GM12878 (cell line): ENCODE data around the gene ZIC1. TPM values are rescaled to one million over a fixed set of nuclear protein-coding genes. Genes with fewer than 3 reads are reported as not detected.

ENCODE experiments used
- ATAC-seq: fragments of 200-7000 bp; cut with Tn5 transposase; 3 replicates; pipeline ENCODE4 v1.9.1; 2020; ENCODE audit warnings: mild to moderate bottlenecking, moderate library complexity
- BruUV-seq: library from RNA; stranded (reverse); fragments of 400-500 nt; replicated peaks from 2 replicates; lab custom pipeline; 2021; lab: Mats Ljungman, UMichigan
- CTCF ChIA-PET: fragments of 300-600 bp; sonication (Branson Sonifier 250); formaldehyde crosslinking; extraction: SDS; loops from one replicate; lab custom pipeline; 2021; ENCODE audit warnings: inconsistent platforms; lab: Yijun Ruan, JAX
- POLR2A ChIA-PET: fragments of 350-600 bp; formaldehyde crosslinking; extraction: SDS; loops from one replicate; lab custom pipeline; 2021; ENCODE audit warnings: inconsistent platforms; lab: Charles Lee
- RAD21 ChIA-PET: fragments of 300-600 bp; sonication (Branson Sonifier 250); formaldehyde crosslinking; loops from one replicate; lab custom pipeline; 2023; ENCODE audit warnings: antibody characterized with exemption; ENCODE audit not compliant: unreplicated experiment; lab: Charles Lee
- SMC1A ChIA-PET: fragments of 300-600 bp; sonication (Branson Sonifier 250); formaldehyde crosslinking; loops from one replicate; lab custom pipeline; 2023; ENCODE audit not compliant: unreplicated experiment, uncharacterized antibody; lab: Charles Lee
- DNase-seq: peaks from one replicate; pipeline ENCODE4 v3.0.0-alpha.2; 2011; ENCODE audit warnings: low read depth, low spot score
- FAIRE-seq: peaks from 3 replicates; lab custom pipeline; 2011; peaks lifted over from hg19 to GRCh38; lab: Jason Lieb, UNC
- H2AFZ ChIP-seq: 2 replicates; pipeline ENCODE4 v1.6.0; 2011; ENCODE audit warnings: low read depth, low read length, control low read depth; ENCODE audit not compliant: control insufficient read depth
- H3K27ac ChIP-seq: 2 replicates; pipeline ENCODE4 v1.5.1; 2011; ENCODE audit warnings: control low read depth; ENCODE audit not compliant: control insufficient read depth, insufficient read depth
- H3K27me3 ChIP-seq, 2 experiments: replicated peaks in 1 of 2; 2 replicates each; pipeline versions ENCODE4 v1.6.0 to v1.6.1; 2011; ENCODE audit warnings: low read length in 1 of 2; ENCODE audit not compliant: control insufficient read depth in 2 of 2, insufficient read depth in 2 of 2
- H3K36me3 ChIP-seq, 2 experiments: 2 replicates each; pipeline ENCODE4 v1.5.1; 2011; ENCODE audit warnings: low read length in 1 of 2; ENCODE audit not compliant: control insufficient read depth in 2 of 2, insufficient read depth in 2 of 2
- H3K4me1 ChIP-seq: 2 replicates; pipeline ENCODE4 v1.6.1; 2011; ENCODE audit warnings: mild to moderate bottlenecking, low read length, moderate library complexity, mixed read lengths; ENCODE audit not compliant: control insufficient read depth, insufficient read depth
- H3K4me2 ChIP-seq: 2 replicates; pipeline ENCODE4 v1.6.0; 2011; ENCODE audit warnings: control low read depth; ENCODE audit not compliant: control insufficient read depth, insufficient read depth
- H3K4me3 ChIP-seq: fragments of 200-600 bp; sonication (generic); 2 replicates; pipeline ENCODE4 v1.5.1; 2016
- H3K79me2 ChIP-seq: 2 replicates; pipeline ENCODE4 v1.6.0; 2011; ENCODE audit warnings: low read length; ENCODE audit not compliant: control insufficient read depth, insufficient read depth
- H3K9ac ChIP-seq: 2 replicates; pipeline ENCODE4 v1.8.0; 2011; ENCODE audit warnings: low read length, control low read depth, mixed read lengths; ENCODE audit not compliant: control insufficient read depth, insufficient read depth
- H3K9me3 ChIP-seq: replicated peaks from 3 replicates; pipeline ENCODE4 v1.5.1; 2011; ENCODE audit warnings: mild to moderate bottlenecking, low read length; ENCODE audit not compliant: control insufficient read depth, insufficient read depth
- H4K20me1 ChIP-seq: 2 replicates; pipeline ENCODE4 v1.6.0; 2011; ENCODE audit not compliant: control insufficient read depth, insufficient read depth
- ATF3 ChIP-seq: IDR thresholded peaks from 2 replicates; pipeline ENCODE4 v1.6.1; 2011; ENCODE audit warnings: low read depth, mild to moderate bottlenecking, low read length, moderate library complexity, borderline replicate concordance; ENCODE audit errors: extremely low read depth
- BCL3 ChIP-seq: IDR thresholded peaks from 2 replicates; pipeline ENCODE4 v1.6.1; 2011; ENCODE audit warnings: borderline replicate concordance, low read depth, mild to moderate bottlenecking, moderate library complexity, low read length; ENCODE audit not compliant: insufficient read depth, poor library complexity, severe bottlenecking
- CEBPB ChIP-seq, 2 experiments: fragments of 150-350 bp in 1 of 2; IDR thresholded peaks; 2 replicates each; pipeline ENCODE4 v1.6.1; 2012 to 2014; ENCODE audit warnings: low read depth in 2 of 2, low read length in 2 of 2, borderline replicate concordance in 1 of 2, inconsistent platforms in 1 of 2
- CREM ChIP-seq: IDR thresholded peaks from 2 replicates; pipeline ENCODE4 v1.6.1; 2014; ENCODE audit warnings: antibody characterized with exemption, low read depth
- E2F8 ChIP-seq: fragments of 450-650 bp; IDR thresholded peaks from 2 replicates; pipeline ENCODE4 v1.6.1; 2018; ENCODE audit warnings: mild to moderate bottlenecking, low read depth, moderate library complexity; ENCODE audit not compliant: partially characterized antibody
- ESRRA ChIP-seq: IDR thresholded peaks from 2 replicates; pipeline ENCODE4 v1.6.1; 2012; ENCODE audit warnings: mild to moderate bottlenecking, low read length, improper control_type of control experiment
- FOS ChIP-seq: IDR thresholded peaks from 3 replicates; pipeline ENCODE4 v1.6.1; 2011; ENCODE audit warnings: borderline replicate concordance; ENCODE audit not compliant: insufficient read length; ENCODE audit errors: extremely low read depth
- IRF3 ChIP-seq: fragments of 450-650 bp; IDR thresholded peaks from 2 replicates; pipeline ENCODE4 v1.6.1; 2014; ENCODE audit warnings: mild to moderate bottlenecking
- POLR2AphosphoS2 ChIP-seq: IDR thresholded peaks from 2 replicates; pipeline ENCODE4 v1.6.1; 2011; ENCODE audit warnings: low read depth, mild to moderate bottlenecking, low read length, improper control_type of control experiment, moderate library complexity
- POLR2AphosphoS5 ChIP-seq: IDR thresholded peaks from 2 replicates; pipeline ENCODE4 v1.6.1; 2011; ENCODE audit warnings: mild to moderate bottlenecking, low read length, inconsistent platforms
- RELA ChIP-seq: fragments of 450-650 bp; IDR thresholded peaks from 2 replicates; pipeline ENCODE4 v1.8.0; 2014; ENCODE audit warnings: borderline replicate concordance; ENCODE audit not compliant: partially characterized antibody
- SIX5 ChIP-seq: IDR thresholded peaks from 2 replicates; pipeline ENCODE4 v1.6.1; 2011; ENCODE audit warnings: mild to moderate bottlenecking, low read depth, low read length, moderate library complexity; ENCODE audit not compliant: severe bottlenecking
- SP1 ChIP-seq: IDR thresholded peaks from one replicate; pipeline ENCODE4 v1.6.1; 2011; ENCODE audit warnings: low read depth, low read length
- TBL1XR1 ChIP-seq: IDR thresholded peaks from 2 replicates; pipeline ENCODE4 v1.6.1; 2012; ENCODE audit warnings: low read depth, low read length, improper control_type of control experiment
- TCF7 ChIP-seq: IDR thresholded peaks from 2 replicates; pipeline ENCODE4 v1.6.1; 2014; ENCODE audit warnings: antibody characterized with exemption, borderline replicate concordance
- YBX1 ChIP-seq: fragments of 450-650 bp; IDR thresholded peaks from 2 replicates; pipeline ENCODE4 v1.6.1; 2016; ENCODE audit warnings: antibody characterized with exemption
- ZNF207 ChIP-seq: fragments of 450-650 bp; IDR thresholded peaks from 2 replicates; pipeline ENCODE4 v1.6.1; 2014; ENCODE audit warnings: antibody characterized with exemption, mild to moderate bottlenecking, borderline replicate concordance
- ZSCAN29 ChIP-seq: fragments of 450-650 bp; IDR thresholded peaks from 2 replicates; pipeline ENCODE4 v1.6.1; 2017; ENCODE audit warnings: mild to moderate bottlenecking, moderate library complexity
- WGBS: methylation state at CpG from one replicate; pipeline ENCODE4 v1.1.6; 2016; ENCODE audit warnings: low lambda C conversion rate; ENCODE audit not compliant: insufficient replicate concordance, insufficient coverage; ENCODE audit errors: missing lambda C conversion rate; 5-methylcytosine and 5-hydroxymethylcytosine counted together
- in situ Hi-C: fragments of 300-500 bp; cut with MboI; formaldehyde crosslinking; loops from 9 replicates; pipeline ENCODE4 v1.14.3; 2018; ENCODE audit warnings: mixed read lengths
- intact Hi-C: fragments of 100-400 bp; cut with micrococcal nuclease; formaldehyde crosslinking; loops from one replicate; pipeline ENCODE4 v1.14.2; 2022; ENCODE audit not compliant: unreplicated experiment
- polyA plus RNA-seq, 11 experiments: library from polyadenylated mRNA; depleted of rRNA in 4 of 11; unstranded in 6 of 11; stranded (reverse) in 5 of 11; fragments of >200 nt; fragmentation: Nextera tagmentation in 4 of 11; fragmentation: Illumina TruSeq in 1 of 11; extraction: Ambion mirVana in 4 of 11; extraction: Trizol in 1 of 11; gene quantifications; 1 replicate in 1 of 11; 2 replicates in 10 of 11; pipeline versions ENCODE4 v1.2.1 to v1.2.3, GENCODE V29; 2011 to 2016; ENCODE audit warnings: inconsistent platforms in 2 of 11, missing spikeins in 2 of 11, low read depth in 1 of 11
- total RNA-seq, 4 experiments: library from RNA; depleted of rRNA in 3 of 4; stranded (reverse); fragments of >200 nt in 3 of 4; fragmentation: Illumina TruSeq in 1 of 4; extraction: Trizol in 1 of 4; gene quantifications; 2 replicates each; pipeline versions ENCODE4 v1.2.1 to v1.2.3, GENCODE V29; 2013 to 2021

Gene ZIC1
- total and polyA plus RNA-seq, 10 of the 15 experiments (the other 5 are each of a cell fraction or from before 2014, with no cell fraction given) = not detected

GRCh38 chr3:147364771-147365170 lies 44.4 kb upstream of the ZIC1 start:
- RAD21 ChIA-PET = no interaction called here
- FAIRE-seq = no peak
- BruUV-seq = no TSS peak

More at GRCh38 chr3:147364771-147365170, 44.4 kb upstream of the ZIC1 start:
- ChIA-PET CTCF (interaction anchor here (0.7 kb wide), 1 partner anchor 956 kb away, joined by 3 read pairs; no protein-coding TSS in a partner anchor), SMC1A (no interaction called here), POLR2A (no interaction called here)
- TF ChIP-seq FOS (no peak), ZSCAN29 (no peak), YBX1 (no peak), TCF7 (no peak), ESRRA (no peak), CEBPB (IDR thresholded peaks at IDR 0.05; ENCODE audit: borderline replicate concordance in 1 of 2, low read depth in 2 of 2, low read length in 2 of 2) (no peak), POLR2AphosphoS2 (no peak), SIX5 (no peak), RELA (no peak), ATF3 (no peak), ZNF207 (no peak), SP1 (no peak), POLR2AphosphoS5 (no peak), E2F8 (no peak), BCL3 (no peak), TBL1XR1 (no peak), IRF3 (no peak), CREM (no peak)
- H3K4me3 ChIP-seq = no peak overlapping the region
- DNase-seq (no peak), ATAC-seq (no peak)
- H3K9ac ChIP-seq = no peak overlapping the region
- H3K4me2 ChIP-seq = no peak overlapping the region
- H3K4me1 ChIP-seq = no peaks in the 10 kb centered on the region
- intact Hi-C loops = loop anchor here (10.0 kb wide), 1 partner anchor 1020 kb away; no protein-coding TSS in a partner anchor
- 0% methylated on average over 1 of the region's 1 CpG for WGBS
- no peaks in the 10 kb centered on the region for H3K79me2 ChIP-seq
- no peak overlapping the region for H3K27ac ChIP-seq
- in situ Hi-C loops = no loop called here
- no peak overlapping the region for H2AFZ ChIP-seq
- peaks cover 0 to 23% of the 10 kb centered on the region in 2 experiments for H3K27me3 ChIP-seq
- no peaks in the 10 kb centered on the region for H4K20me1 ChIP-seq
- H3K9me3 ChIP-seq = no peaks in the 10 kb centered on the region; the same call in 2 of the 3 replicates
- no peaks in the 10 kb centered on the region for H3K36me3 ChIP-seq
